NCI-H1105 treated with DMSO at 0.1 percent for 48 hours (cell line): ENCODE data around the gene SF3B3.

Experiments
- DNase-seq: peaks from one replicate; lab custom pipeline; 2025; lab: John Stamatoyannopoulos, UW

Gene SF3B3

GRCh38 chr16:70523743-70524398, at the start of gene SF3B3:
Gene SF3B3, plus strand, starts transcription at chr16:70523816. Its CDS starts 2,841 bp downstream, at chr16:70526657.
- DNase-seq, result peak; percentile 81

- DNase-seq, result no peak
These were observed 49.1 kb upstream of the SF3B3 start for GRCh38 chr16:70474320-70475053.

- no peak for DNase-seq
These were observed 48.4 kb upstream of the SF3B3 start for GRCh38 chr16:70475054-70475871.

DNA sequence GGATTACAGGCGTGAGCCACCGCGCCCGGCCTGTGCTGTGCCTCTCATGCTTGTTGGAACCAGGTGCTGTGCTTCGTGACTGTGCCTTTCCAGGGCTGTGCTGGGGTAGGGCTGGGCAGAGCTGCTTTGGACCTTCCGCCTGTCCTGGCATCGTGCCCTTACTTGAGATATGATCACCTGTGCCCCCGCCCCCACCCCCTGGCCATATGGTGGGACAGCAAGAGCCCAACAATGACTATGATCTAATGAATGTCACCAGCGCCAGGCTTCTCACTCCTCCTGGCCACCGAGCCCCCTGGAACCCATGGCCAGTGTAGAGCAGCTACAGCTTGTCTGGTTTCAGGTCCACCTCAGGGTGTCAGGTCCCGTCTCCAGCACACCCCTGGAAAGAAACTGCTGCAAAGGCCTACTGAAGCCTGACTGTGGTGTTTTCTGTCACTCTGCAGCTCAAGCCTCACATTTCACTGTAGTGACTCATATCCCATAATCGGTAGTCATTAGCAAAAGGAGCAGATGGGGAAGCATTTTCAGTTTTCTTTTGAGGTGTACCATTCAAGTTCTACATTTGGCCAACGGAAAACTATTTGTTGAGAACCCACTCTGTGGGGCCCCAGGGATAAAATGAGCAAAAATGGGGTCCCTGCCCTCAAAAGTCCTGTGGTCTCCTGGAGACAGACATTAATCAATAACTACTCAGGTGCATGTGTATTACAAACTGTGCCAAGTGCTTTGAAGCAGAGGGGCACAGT, 47.2 kb upstream of the SF3B3 start:
- no peak for DNase-seq

DNA sequence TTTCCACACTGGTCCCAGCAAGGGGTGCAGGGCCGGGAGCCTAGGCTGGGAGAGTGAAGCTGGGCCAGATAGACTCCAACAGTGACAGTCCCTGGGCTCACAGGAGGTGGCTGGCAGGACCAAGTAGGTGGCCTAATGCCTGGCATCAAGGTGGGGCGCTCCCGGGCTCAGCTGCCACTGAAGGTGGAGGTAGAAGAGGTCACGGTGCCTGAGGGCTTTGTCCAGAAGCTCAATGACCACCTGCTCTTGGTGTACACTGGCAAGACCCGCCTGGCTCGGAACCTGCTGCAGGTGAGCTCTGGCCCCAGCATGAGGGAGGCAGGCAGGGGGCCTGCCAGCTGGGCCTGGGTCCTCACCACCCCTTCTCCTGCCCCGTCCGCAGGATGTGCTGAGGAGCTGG, 45.4 kb upstream of the SF3B3 start:
- DNase-seq, result no peak

DNA sequence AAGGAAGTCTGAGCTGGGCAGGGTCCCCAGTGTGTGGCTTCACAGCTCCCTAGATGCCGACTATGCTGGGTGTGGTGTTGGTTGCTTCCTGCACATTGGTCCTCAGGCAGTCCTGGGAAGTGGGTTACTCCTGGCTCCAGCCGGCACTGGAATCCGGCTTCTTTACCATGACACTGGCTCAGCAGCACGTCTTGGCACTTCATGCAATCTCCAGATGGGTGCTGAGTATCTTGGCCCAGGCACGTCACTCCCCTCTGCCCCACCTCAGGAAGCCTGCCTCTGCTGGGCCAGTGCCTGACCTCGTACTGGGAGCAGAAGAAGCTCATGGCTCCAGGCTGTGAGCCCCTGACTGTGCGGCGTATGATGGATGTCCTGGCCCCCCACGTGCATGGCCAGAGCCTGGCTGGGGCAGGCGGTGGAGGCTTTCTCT, 44.7 kb upstream of the SF3B3 start:
- no peak for DNase-seq

DNA sequence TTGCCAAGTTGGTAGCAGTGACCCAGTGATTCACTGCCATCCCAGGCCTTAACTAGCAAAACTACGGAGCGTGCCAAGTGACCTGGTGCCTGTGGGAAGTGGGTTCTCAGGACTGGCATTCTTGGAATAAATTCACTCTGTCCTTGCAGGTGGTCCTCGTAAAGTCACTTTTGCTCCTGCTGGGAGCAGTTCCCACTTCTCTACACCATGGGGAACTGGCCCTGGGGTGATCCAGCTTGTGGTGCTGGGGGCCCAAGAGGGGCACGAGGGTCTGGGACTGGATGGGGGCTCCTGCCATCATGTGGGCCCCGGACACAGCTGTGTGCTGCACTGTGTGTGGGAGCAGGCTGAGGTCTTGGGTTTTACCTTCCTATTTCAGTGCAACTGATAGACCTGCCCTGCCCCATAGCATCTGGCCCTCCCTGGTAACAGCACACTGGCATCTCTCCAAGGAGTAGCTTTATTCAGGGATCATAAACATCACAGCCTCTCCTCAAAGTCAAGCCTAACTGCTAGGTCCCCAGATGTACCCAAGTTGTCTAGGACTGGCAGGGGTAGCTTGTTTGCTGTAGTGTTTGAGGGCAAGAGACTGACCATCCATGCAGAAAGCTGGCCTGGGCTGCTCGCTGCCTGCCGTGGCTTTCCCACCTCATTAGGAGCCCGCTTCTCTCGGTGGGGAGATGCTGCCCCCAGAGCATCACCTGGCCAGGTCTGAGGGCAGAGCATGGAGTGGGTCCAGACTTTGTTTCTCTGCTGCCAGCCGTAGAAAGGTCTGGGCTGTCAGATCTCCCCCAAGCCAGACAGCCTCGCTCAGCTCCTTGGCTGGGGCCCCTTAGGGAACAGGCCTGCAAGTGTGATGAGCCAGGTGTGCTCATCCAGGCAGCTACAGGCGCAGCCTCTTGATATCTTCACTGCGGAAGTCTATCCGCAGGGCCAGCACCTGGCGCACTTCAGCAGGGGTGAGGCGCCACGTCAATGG, 43.2 kb upstream of the SF3B3 start:
- DNase-seq, result no peak

GRCh38 chr16:70481929-70482536, 41.6 kb upstream of the SF3B3 start:
- DNase-seq, result no peak

DNA sequence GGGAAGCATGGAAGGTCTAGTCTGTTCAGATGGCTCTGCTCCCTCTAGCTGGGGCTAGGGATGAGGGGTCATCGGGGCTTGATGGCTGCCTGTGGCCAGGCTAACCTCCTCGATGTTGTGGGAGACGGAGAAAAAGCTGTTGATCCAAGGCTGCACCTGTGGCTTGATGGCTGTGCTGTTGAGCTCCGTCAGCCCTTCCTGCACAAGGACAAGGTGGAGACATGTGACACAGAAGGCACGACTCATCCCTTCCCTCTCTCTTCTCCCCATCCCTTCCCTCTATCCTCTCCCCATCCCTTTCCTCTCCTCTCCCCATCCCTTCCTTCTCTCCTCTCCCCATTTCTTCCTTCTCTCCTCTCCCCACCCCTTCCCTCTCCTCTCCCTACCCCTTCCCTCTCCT, 41.0 kb upstream of the SF3B3 start:
- DNase-seq, result no peak

DNA sequence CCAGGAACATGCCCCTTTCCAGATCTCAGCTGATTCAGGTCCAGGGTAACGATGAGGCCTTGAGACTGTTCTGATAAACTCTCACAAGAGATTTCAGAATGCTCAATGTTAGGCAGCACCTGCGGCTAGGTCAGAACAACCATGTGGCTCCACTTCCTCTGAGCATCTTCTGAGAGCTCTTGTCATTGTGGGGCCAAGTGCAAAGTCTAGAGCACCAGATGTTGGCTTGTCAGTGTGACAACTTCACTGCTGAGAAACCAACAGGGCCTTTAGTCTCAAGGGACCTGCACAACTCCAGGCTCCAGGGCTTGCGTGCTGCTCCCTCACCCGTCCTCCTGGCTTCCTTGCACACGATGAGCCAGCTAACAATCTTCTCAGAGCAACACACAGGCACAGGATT, 40.2 kb upstream of the SF3B3 start:
- DNase-seq, result no peak

- DNase-seq, result no peak
These were observed 38.7 kb upstream of the SF3B3 start for GRCh38 chr16:70484867-70485266.

DNA sequence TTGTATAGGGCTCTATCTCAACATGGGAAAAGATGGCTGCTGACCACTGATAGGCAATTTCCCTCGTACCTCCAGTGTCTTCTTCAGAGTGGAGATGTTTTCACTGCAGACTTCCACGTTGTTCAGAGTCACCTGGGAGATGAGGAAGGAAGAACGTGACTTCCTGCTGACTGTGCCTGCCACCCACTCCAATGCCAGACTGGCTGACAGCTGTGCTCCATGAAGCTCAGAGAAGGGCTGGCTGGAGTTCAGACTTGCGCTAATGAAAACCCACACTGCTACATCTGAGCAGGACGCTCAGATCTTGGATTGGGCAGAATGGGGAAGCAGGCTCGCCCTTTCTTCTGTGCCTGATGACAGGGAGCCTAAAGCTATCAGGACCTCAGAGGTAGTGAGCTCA, 33.4 kb upstream of the SF3B3 start:
- DNase-seq, result no peak

- no peak for DNase-seq
These were observed 29.8 kb upstream of the SF3B3 start for GRCh38 chr16:70493802-70494201.

GRCh38 chr16:70494202-70494770, 29.3 kb upstream of the SF3B3 start:
- no peak for DNase-seq

GRCh38 chr16:70494777-70495176, 28.8 kb upstream of the SF3B3 start:
- DNase-seq, result no peak

- no peak for DNase-seq
These were observed 28.0 kb upstream of the SF3B3 start for GRCh38 chr16:70495425-70496182.

- DNase-seq, result no peak
These were observed 27.1 kb upstream of the SF3B3 start for GRCh38 chr16:70496513-70496912.

- no peak for DNase-seq
These were observed 14.9 kb upstream of the SF3B3 start for GRCh38 chr16:70508752-70509151.

GRCh38 chr16:70510216-70510615, 13.4 kb upstream of the SF3B3 start:
- no peak for DNase-seq
